ENCODE results near the gene SPOCK1.

DNA sequence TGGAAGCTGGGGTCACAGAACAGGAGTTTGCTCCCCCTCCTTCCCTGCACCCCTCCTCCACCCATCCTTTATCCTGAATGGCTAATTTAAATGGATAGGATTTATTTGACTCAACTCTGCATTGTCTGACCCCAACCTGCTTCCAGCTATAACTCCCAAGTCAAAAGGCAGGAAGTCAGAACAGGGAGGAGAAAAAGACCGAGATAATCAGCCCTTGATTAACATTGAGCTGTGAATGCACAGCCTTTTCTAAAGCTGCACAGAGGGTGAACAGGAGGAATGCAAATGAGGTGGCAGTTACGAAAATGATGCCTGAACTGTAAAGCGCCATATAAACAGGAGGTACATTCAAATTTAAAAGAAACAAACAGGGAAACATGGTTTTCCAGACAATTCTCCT, 152.8 kb downstream of the SPOCK1 start:
- TF ChIP-seq, protein P1, sequence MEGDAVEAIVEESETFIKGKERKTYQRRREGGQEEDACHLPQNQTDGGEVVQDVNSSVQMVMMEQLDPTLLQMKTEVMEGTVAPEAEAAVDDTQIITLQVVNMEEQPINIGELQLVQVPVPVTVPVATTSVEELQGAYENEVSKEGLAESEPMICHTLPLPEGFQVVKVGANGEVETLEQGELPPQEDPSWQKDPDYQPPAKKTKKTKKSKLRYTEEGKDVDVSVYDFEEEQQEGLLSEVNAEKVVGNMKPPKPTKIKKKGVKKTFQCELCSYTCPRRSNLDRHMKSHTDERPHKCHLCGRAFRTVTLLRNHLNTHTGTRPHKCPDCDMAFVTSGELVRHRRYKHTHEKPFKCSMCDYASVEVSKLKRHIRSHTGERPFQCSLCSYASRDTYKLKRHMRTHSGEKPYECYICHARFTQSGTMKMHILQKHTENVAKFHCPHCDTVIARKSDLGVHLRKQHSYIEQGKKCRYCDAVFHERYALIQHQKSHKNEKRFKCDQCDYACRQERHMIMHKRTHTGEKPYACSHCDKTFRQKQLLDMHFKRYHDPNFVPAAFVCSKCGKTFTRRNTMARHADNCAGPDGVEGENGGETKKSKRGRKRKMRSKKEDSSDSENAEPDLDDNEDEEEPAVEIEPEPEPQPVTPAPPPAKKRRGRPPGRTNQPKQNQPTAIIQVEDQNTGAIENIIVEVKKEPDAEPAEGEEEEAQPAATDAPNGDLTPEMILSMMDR (IDR thresholded peaks at IDR 0.05 in 2 of 3, conservative IDR thresholded peaks at IDR 0.05 in 1 of 3; ENCODE audit: borderline replicate concordance in 1 of 3, insufficient read depth in 1 of 3, low read depth in 2 of 3, low read length in 2 of 3) = no peak
- TF ChIP-seq EZH2phosphoT487 (IDR thresholded peaks at IDR 0.05; ENCODE audit: borderline replicate concordance) (no peak), CEBPB (IDR thresholded peaks at IDR 0.05; ENCODE audit: low read depth) (no peak), POLR2A (IDR thresholded peaks at IDR 0.05; ENCODE audit: borderline replicate concordance, extremely low read depth, insufficient read depth, insufficient read length) (no peak), ATF3 (IDR thresholded peaks at IDR 0.05) (no peak), EZH2 (IDR thresholded peaks at IDR 0.05) (no peak), POLR2AphosphoS5 (IDR thresholded peaks at IDR 0.05; ENCODE audit: low read depth, low read length) (no peak), YY1 (IDR thresholded peaks at IDR 0.05; ENCODE audit: extremely low read depth, insufficient replicate concordance, low read depth, low read length) (no peak)
- TF ChIP-seq, protein P2, sequence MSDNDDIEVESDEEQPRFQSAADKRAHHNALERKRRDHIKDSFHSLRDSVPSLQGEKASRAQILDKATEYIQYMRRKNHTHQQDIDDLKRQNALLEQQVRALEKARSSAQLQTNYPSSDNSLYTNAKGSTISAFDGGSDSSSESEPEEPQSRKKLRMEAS (IDR thresholded peaks at IDR 0.05) = no peak

Data from HCT116 (cell line).